Caco-2 (cell line): Measurements from ENCODE around the gene ZIC4. TPM values are rescaled to one million over a fixed set of nuclear protein-coding genes. Genes with fewer than 3 reads are reported as not detected.

Experiments used
- BruUV-seq: library from RNA; stranded (reverse); fragments of 400-500 nt; replicated peaks from 2 replicates; lab custom pipeline; 2021; lab: Mats Ljungman, UMichigan
- CTCF ChIA-PET: fragments of 300-600 bp; sonication (Branson Sonifier 250); formaldehyde crosslinking; loops from one replicate; lab custom pipeline; 2022; ENCODE audit warnings: antibody characterized with exemption; lab: Charles Lee
- POLR2A ChIA-PET: fragments of 300-600 bp; sonication (Branson Sonifier 250); formaldehyde crosslinking; loops from one replicate; lab custom pipeline; 2022; ENCODE audit warnings: antibody characterized with exemption; lab: Charles Lee
- DNase-seq, 2 experiments: peaks; one replicate each; pipeline versions ENCODE4 v3.0.0 to v3.0.0-alpha.2; 2020 to 2022
- H3K27me3 ChIP-seq: replicated peaks from 2 replicates; pipeline ENCODE4 v1.6.0; 2011; ENCODE audit warnings: low read length; ENCODE audit not compliant: control insufficient read depth, insufficient read depth
- H3K36me3 ChIP-seq: 2 replicates; pipeline ENCODE4 v1.5.1; 2011; ENCODE audit warnings: low read length; ENCODE audit not compliant: control insufficient read depth, insufficient read depth
- H3K4me1 ChIP-seq: fragments of 250-450 bp; sonication (Bioruptor Pico); 2 replicates; pipeline ENCODE4 v1.5.1; 2020; ENCODE audit warnings: mild to moderate bottlenecking
- H3K4me3 ChIP-seq: 2 replicates; pipeline ENCODE4 v1.5.1; 2011; ENCODE audit warnings: low read depth, mild to moderate bottlenecking, control low read depth, low read length
- H3K9me3 ChIP-seq: fragments of 250-450 bp; sonication (Bioruptor Pico); 2 replicates; pipeline ENCODE4 v1.5.1; 2020; ENCODE audit warnings: mild to moderate bottlenecking, moderate library complexity
- H3K27ac Mint-ChIP-seq: one replicate; pipeline ENCODE4 v1.8.0; 2022; ENCODE audit warnings: mixed read lengths; ENCODE audit not compliant: unreplicated experiment
- H3K27me3 Mint-ChIP-seq: one replicate; pipeline ENCODE4 v1.8.0; 2022; ENCODE audit warnings: mixed read lengths; ENCODE audit not compliant: insufficient read depth, unreplicated experiment
- H3K36me3 Mint-ChIP-seq: one replicate; pipeline ENCODE4 v1.8.0; 2022; ENCODE audit warnings: mild to moderate bottlenecking, mixed read lengths; ENCODE audit not compliant: insufficient read depth, unreplicated experiment
- H3K4me1 Mint-ChIP-seq: one replicate; pipeline ENCODE4 v1.8.0; 2022; ENCODE audit warnings: low read depth, mixed read lengths; ENCODE audit not compliant: unreplicated experiment
- H3K4me3 Mint-ChIP-seq: one replicate; pipeline ENCODE4 v1.8.0; 2022; ENCODE audit warnings: mild to moderate bottlenecking, moderate library complexity, mixed read lengths; ENCODE audit not compliant: unreplicated experiment
- H3K9me3 Mint-ChIP-seq: one replicate; pipeline ENCODE4 v1.8.0; 2022; ENCODE audit warnings: mixed read lengths; ENCODE audit not compliant: unreplicated experiment
- intact Hi-C: fragments of 100-400 bp; cut with micrococcal nuclease; formaldehyde crosslinking; loops from one replicate; pipeline ENCODE4 v1.10.0; 2022; ENCODE audit not compliant: unreplicated experiment
- total RNA-seq: library from RNA; stranded (reverse); gene quantifications from 2 replicates; pipeline ENCODE4 v1.2.3, GENCODE V29; 2022
- TF ChIP-seq, protein P1 (sequence below), 2 experiments: fragments of 200-600 bp in 1 of 2; IDR thresholded peaks; 1 replicate in 1 of 2; 2 replicates in 1 of 2; pipeline versions ENCODE4 v1.5.1 to v1.8.0; 2011 to 2022; ENCODE audit warnings: antibody characterized with exemption in 1 of 2, control low read depth in 1 of 2, inconsistent platforms in 1 of 2, low read depth in 1 of 2, low read length in 1 of 2, mild to moderate bottlenecking in 1 of 2, moderate library complexity in 1 of 2; ENCODE audit not compliant: insufficient read depth in 1 of 2, severe bottlenecking in 1 of 2, unreplicated experiment in 1 of 2

The ZIC4 gene
- total RNA-seq, 1 experiment from 2014 or later: not detected

DNA sequence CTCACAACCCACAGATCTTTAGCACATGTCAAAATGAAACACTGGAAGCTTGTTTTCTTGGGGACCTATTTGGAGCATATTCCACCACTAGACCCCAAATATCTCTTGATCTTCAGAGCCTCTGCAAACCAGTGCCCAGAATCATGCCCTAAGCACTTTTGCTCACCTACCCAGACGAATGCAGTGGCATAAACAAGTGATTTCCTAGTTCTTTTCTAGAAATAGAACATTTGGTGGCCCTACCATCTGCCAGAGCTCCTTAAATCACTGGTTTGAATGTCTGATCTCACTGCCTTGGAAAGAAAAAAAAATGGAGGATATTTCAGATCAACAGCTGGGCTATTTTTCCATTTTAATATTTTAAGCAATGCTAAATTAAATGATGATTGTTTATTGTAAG lies 5.3 kb downstream of the ZIC4 start:
- ChIA-PET POLR2A (no interaction called here), CTCF (no interaction called here)
- TF ChIP-seq, protein P1, sequence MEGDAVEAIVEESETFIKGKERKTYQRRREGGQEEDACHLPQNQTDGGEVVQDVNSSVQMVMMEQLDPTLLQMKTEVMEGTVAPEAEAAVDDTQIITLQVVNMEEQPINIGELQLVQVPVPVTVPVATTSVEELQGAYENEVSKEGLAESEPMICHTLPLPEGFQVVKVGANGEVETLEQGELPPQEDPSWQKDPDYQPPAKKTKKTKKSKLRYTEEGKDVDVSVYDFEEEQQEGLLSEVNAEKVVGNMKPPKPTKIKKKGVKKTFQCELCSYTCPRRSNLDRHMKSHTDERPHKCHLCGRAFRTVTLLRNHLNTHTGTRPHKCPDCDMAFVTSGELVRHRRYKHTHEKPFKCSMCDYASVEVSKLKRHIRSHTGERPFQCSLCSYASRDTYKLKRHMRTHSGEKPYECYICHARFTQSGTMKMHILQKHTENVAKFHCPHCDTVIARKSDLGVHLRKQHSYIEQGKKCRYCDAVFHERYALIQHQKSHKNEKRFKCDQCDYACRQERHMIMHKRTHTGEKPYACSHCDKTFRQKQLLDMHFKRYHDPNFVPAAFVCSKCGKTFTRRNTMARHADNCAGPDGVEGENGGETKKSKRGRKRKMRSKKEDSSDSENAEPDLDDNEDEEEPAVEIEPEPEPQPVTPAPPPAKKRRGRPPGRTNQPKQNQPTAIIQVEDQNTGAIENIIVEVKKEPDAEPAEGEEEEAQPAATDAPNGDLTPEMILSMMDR (IDR thresholded peaks at IDR 0.05; ENCODE audit: insufficient read depth in 1 of 2, low read depth in 1 of 2, low read length in 1 of 2, severe bottlenecking in 1 of 2, unreplicated experiment in 1 of 2): no peak
- no peaks in the 10 kb centered on the region for H3K4me1 Mint-ChIP-seq
- no peaks in the 10 kb centered on the region for H3K9me3 ChIP-seq
- intact Hi-C loops: no loop called here
- H3K9me3 Mint-ChIP-seq: no peaks in the 10 kb centered on the region
- H3K4me3 Mint-ChIP-seq: no peak overlapping the region
- no peak overlapping the region for H3K4me3 ChIP-seq
- H3K27ac Mint-ChIP-seq: no peak overlapping the region
- no TSS peak for BruUV-seq
- no peaks in the 10 kb centered on the region for H3K36me3 Mint-ChIP-seq
- no peaks in the 10 kb centered on the region for H3K27me3 Mint-ChIP-seq
- no peak for DNase-seq
- no peaks in the 10 kb centered on the region for H3K27me3 ChIP-seq
- no peaks in the 10 kb centered on the region for H3K4me1 ChIP-seq
- no peaks in the 10 kb centered on the region for H3K36me3 ChIP-seq

DNA sequence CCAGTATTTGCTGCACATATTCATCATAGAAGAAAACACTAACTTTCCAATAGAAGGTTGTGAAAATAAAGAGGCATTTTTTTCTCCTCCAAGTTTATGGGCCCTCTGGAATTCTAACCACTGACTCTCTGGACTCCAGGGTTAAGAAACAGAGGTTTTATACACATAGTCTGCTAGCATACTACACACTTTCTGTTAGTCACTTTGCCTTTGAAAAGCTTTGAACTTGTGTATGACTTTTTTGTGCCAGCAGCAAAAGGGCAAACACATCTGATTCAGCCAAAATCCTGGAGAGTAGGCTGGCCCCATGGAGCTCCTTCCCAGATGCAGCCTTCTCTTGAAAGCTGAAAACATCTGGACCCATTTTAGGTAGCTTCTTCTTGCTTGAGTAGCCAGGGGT lies 6.2 kb downstream of the ZIC4 start:
- H3K4me1 Mint-ChIP-seq: no peaks in the 10 kb centered on the region
- H3K4me3 Mint-ChIP-seq: no peak overlapping the region
- no peak overlapping the region for H3K27ac Mint-ChIP-seq
- Histone ChIP-seq H3K4me3 (no peak overlapping the region), H3K36me3 (no peaks in the 10 kb centered on the region), H3K4me1 (no peaks in the 10 kb centered on the region), H3K27me3 (no peaks in the 10 kb centered on the region), H3K9me3 (no peaks in the 10 kb centered on the region)
- BruUV-seq: no TSS peak
- DNase-seq: no peak
- CTCF ChIA-PET: interaction anchor here (0.7 kb wide), 1 partner anchor 1029 kb away, joined by 4 read pairs; no protein-coding TSS in a partner anchor
- no peaks in the 10 kb centered on the region for H3K27me3 Mint-ChIP-seq
- no peaks in the 10 kb centered on the region for H3K9me3 Mint-ChIP-seq
- TF ChIP-seq, protein P1 (IDR thresholded peaks at IDR 0.05; ENCODE audit: insufficient read depth in 1 of 2, low read depth in 1 of 2, low read length in 1 of 2, severe bottlenecking in 1 of 2, unreplicated experiment in 1 of 2): no peak
- POLR2A ChIA-PET: no interaction called here
- intact Hi-C loops: no loop called here
- H3K36me3 Mint-ChIP-seq: no peaks in the 10 kb centered on the region

DNA sequence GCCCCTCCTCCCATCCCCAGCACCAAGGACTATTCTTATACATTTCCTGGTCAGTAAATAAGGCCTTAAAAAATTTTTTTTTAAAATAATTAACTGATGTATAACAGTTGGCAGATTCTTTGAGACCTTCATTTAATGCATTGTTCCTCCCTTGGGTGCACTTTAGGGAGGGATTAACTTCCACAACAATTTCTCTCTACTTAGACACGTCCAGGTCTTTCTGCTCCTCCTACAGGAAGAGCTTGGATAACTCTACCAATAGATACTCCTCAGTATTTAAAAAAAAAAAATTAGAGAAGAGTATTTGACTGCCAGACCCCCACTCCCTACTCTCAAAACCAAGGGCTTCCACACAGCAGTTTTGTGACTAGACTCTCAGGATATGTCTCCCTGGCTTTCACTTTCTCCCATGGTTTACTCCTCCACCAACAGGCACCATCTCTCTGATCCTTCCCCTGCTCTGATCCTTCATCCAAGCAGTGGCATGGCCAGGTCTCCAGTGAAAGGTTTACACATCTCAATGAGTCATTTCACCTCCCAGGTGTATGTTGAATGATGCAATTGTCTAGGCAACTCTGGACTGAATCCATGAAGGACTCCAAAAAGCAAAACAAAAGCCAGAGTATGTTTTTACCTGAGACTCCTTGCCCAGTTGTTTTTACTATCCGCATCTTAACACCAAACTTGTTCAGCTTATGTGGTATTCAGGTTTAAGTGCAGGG lies 7.4 kb downstream of the ZIC4 start:
- Mint-ChIP-seq H3K4me3 (no peak overlapping the region), H3K27me3 (no peaks in the 10 kb centered on the region), H3K36me3 (no peaks in the 10 kb centered on the region), H3K4me1 (no peaks in the 10 kb centered on the region), H3K27ac (no peak overlapping the region), H3K9me3 (no peaks in the 10 kb centered on the region)
- Histone ChIP-seq H3K4me3 (no peak overlapping the region), H3K4me1 (no peaks in the 10 kb centered on the region), H3K36me3 (no peaks in the 10 kb centered on the region), H3K27me3 (no peaks in the 10 kb centered on the region), H3K9me3 (no peaks in the 10 kb centered on the region)
- TF ChIP-seq, protein P1 (IDR thresholded peaks at IDR 0.05; ENCODE audit: insufficient read depth in 1 of 2, low read depth in 1 of 2, low read length in 1 of 2, severe bottlenecking in 1 of 2, unreplicated experiment in 1 of 2): no peak
- ChIA-PET POLR2A (no interaction called here), CTCF (no interaction called here)
- BruUV-seq: no TSS peak
- intact Hi-C loops: no loop called here
- no peak for DNase-seq
